LNCaP clone FGC (cell line): ENCODE data around the gene ADGRA1.

ENCODE experiments used
- DNase-seq: peaks from one replicate; pipeline ENCODE4 v3.0.0-alpha.2; 2011; ENCODE audit warnings: low read depth
- H3K4me3 ChIP-seq: 2 replicates; pipeline ENCODE4 v1.5.1; 2011; ENCODE audit warnings: mild to moderate bottlenecking, low read depth, low read length, control low read depth
- TF ChIP-seq, protein P1 (sequence below): IDR thresholded peaks from 2 replicates; pipeline ENCODE4 v1.5.1; 2012; ENCODE audit warnings: mild to moderate bottlenecking; ENCODE audit not compliant: control insufficient read depth, insufficient read depth; ENCODE audit errors: extremely low read depth

Gene ADGRA1

GRCh38 chr10:133176546-133176945 is 88.8 kb downstream of the ADGRA1 start:
- no peak overlapping the region for H3K4me3 ChIP-seq
- no peak for DNase-seq
- TF ChIP-seq, protein P1, sequence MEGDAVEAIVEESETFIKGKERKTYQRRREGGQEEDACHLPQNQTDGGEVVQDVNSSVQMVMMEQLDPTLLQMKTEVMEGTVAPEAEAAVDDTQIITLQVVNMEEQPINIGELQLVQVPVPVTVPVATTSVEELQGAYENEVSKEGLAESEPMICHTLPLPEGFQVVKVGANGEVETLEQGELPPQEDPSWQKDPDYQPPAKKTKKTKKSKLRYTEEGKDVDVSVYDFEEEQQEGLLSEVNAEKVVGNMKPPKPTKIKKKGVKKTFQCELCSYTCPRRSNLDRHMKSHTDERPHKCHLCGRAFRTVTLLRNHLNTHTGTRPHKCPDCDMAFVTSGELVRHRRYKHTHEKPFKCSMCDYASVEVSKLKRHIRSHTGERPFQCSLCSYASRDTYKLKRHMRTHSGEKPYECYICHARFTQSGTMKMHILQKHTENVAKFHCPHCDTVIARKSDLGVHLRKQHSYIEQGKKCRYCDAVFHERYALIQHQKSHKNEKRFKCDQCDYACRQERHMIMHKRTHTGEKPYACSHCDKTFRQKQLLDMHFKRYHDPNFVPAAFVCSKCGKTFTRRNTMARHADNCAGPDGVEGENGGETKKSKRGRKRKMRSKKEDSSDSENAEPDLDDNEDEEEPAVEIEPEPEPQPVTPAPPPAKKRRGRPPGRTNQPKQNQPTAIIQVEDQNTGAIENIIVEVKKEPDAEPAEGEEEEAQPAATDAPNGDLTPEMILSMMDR = no peak

- DNase-seq = no peak
- no peak overlapping the region for H3K4me3 ChIP-seq
- TF ChIP-seq, protein P1 = no peak
Observed at GRCh38 chr10:133177380-133178157, 89.8 kb downstream of the ADGRA1 start.

DNA sequence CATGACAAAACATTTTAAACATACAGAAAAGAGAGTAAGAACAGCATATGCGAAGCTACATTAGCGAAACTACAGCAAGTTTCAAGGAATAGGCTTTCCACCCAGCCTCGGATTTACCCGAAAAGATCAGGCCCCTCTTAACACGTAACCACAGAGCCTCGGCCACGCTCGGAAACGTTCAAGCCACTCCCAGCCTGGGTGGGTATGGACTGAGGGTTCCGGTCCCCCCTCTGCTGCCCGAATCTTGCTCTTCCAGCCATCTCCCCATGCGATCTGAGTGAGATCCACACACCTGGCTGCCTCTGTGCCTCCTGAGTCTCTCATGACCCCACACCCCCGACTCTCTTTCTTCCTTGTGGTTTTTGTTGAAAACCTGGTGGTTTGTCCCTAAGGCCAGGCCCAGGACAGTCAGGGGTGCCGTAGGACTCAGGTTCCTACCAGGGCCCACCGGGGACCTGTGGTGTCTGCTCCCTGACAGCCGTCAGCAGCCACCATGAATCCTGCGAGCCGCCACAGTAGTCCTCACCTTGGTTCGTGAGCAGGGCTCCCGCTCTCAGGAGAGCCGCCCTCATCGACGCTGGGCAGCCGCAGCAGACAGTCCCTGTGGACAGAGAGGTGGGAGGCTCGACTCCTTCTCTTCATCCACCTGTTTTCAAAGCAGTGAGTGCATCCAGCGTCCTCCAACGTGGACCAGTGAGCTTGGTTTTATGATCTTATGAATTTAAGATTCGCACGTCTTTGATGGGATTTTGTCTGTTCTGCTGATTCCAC is 90.8 kb downstream of the ADGRA1 start:
- no peak for DNase-seq
- TF ChIP-seq, protein P1 = no peak
- H3K4me3 ChIP-seq = no peak overlapping the region

- TF ChIP-seq, protein P1 = no peak
- no peak overlapping the region for H3K4me3 ChIP-seq
- DNase-seq = no peak
Observed at GRCh38 chr10:133179128-133179520, 91.4 kb downstream of the ADGRA1 start.

- TF ChIP-seq, protein P1 = no peak
- no peak overlapping the region for H3K4me3 ChIP-seq
- no peak for DNase-seq
Observed at GRCh38 chr10:133179651-133180050, 91.9 kb downstream of the ADGRA1 start.

DNA sequence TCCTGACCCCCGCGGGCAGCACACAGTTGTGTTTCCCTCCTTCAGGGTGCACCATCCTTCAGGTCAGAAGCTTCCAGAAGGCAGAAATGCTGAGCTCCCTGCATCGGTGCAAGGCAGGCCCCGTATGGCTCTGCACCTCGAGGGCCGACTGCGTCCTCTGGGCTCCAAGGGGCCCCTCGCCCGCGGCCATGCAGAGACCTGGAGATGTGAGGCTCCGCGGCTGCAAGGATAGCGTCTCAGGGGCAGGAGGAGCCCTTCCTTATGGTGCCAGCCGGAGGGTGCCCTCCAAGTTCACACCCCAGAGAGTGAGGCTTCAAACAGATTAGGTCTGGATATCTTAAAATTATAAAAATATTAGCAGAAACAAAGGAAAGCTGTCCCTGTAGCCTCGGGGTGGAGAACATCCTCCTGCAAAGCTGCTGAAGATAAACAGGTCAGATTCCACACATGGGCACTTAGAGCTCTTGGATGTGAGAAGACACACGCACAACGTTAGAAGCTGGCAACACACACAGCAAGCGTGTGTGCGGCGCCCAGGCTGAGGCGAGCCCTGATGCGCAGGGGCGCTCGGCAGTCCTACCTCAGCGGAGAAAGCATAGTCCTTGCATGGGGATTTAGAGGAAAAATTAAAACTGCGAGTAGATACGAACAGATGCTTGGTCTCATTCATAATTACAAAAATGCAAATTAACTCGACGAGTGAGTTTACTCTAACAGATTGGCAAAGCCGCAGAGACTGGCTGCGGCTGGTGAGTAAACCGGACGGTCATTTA is 92.7 kb downstream of the ADGRA1 start:
- no peak overlapping the region for H3K4me3 ChIP-seq
- no peak for DNase-seq
- TF ChIP-seq, protein P1 = no peak
